Measurements from ENCODE around the gene CCT2.

- TF ChIP-seq MAX (CRISPR knock-in tag; IDR thresholded peaks at IDR 0.05) (no peak), ZBTB21 (CRISPR knock-in tag; IDR thresholded peaks at IDR 0.05; ENCODE audit: borderline replicate concordance) (no peak), JAZF1 (CRISPR knock-in tag; IDR thresholded peaks at IDR 0.05) (no peak), ZNF121 (CRISPR knock-in tag; IDR thresholded peaks at IDR 0.05) (no peak), CTCF (IDR thresholded peaks at IDR 0.05) (no peak), E2F5 (CRISPR knock-in tag; IDR thresholded peaks at IDR 0.05) (no peak), MLX (CRISPR knock-in tag; IDR thresholded peaks at IDR 0.05) (no peak), STAT6 (CRISPR knock-in tag; conservative IDR thresholded peaks at IDR 0.05; ENCODE audit: low read depth) (no peak), JUN (CRISPR knock-in tag; IDR thresholded peaks at IDR 0.05) (no peak), SP1 (CRISPR knock-in tag; conservative IDR thresholded peaks at IDR 0.05) (no peak), ZSCAN18 (CRISPR knock-in tag; IDR thresholded peaks at IDR 0.05) (no peak), FOXK1 (CRISPR knock-in tag; IDR thresholded peaks at IDR 0.05) (no peak), ZNF396 (CRISPR knock-in tag; IDR thresholded peaks at IDR 0.05; ENCODE audit: borderline replicate concordance) (no peak)
Measured at GRCh38 chr12:69589082-69589481, 3.8 kb downstream of the CCT2 start.
